ENCODE results near the gene PIK3C2B. TPM values are rescaled to one million over a fixed set of nuclear protein-coding genes. Genes with fewer than 3 reads are reported as not detected.

The PIK3C2B gene
- total and polyA plus RNA-seq, 2 donors from 2014 or later: 2.5 to 36.4 TPM

DNA sequence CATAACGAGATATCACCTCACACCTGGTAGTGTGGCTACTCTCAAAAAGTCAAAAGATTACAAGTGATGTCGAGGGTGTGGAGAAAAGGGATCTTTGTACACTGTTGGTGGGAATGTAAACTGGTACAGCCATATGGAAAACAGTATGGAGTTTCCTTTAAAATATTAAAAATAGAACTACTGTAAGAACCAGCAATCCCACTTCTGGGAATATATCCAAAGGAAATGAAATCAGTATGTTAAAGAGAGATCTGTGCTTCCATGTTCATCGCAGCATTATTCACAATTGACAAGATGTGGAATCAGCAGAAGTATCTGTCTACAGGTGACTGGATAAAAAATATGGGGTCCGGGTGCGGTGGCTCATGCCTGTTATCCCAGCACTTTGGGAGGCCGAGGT is 7.6 kb upstream of the PIK3C2B start:
- H3K9me3 ChIP-seq (ENCODE audit: control insufficient read depth in 2 of 3, insufficient read depth in 1 of 3, low read length in 3 of 3): no peaks in the 10 kb centered on the region
- H3K4me3 ChIP-seq (ENCODE audit: low read length in 3 of 3): no peak overlapping the region
- H3K27ac ChIP-seq (ENCODE audit: low read depth in 2 of 2, low read length in 2 of 2): no peak overlapping the region
- no peaks in the 10 kb centered on the region for H3K36me3 ChIP-seq (ENCODE audit: control insufficient read depth in 2 of 3, insufficient read depth in 3 of 3, low read length in 3 of 3)
- DNase-seq: no peak
- intact Hi-C loops (cut with DNase I): loop anchor here (5.0 kb wide), 1 partner anchor 70 kb away; no protein-coding TSS in a partner anchor
- peaks cover 0 to 5% (median 3%) of the 10 kb centered on the region in 3 donors for H3K4me1 ChIP-seq (ENCODE audit: control insufficient read depth in 2 of 3, insufficient read depth in 2 of 3, low read depth in 1 of 3, low read length in 3 of 3)
- FAIRE-seq: no peak
- H3K27me3 ChIP-seq (ENCODE audit: control insufficient read depth, insufficient read depth, low read length): no peaks in the 10 kb centered on the region
- TF ChIP-seq, protein P1, sequence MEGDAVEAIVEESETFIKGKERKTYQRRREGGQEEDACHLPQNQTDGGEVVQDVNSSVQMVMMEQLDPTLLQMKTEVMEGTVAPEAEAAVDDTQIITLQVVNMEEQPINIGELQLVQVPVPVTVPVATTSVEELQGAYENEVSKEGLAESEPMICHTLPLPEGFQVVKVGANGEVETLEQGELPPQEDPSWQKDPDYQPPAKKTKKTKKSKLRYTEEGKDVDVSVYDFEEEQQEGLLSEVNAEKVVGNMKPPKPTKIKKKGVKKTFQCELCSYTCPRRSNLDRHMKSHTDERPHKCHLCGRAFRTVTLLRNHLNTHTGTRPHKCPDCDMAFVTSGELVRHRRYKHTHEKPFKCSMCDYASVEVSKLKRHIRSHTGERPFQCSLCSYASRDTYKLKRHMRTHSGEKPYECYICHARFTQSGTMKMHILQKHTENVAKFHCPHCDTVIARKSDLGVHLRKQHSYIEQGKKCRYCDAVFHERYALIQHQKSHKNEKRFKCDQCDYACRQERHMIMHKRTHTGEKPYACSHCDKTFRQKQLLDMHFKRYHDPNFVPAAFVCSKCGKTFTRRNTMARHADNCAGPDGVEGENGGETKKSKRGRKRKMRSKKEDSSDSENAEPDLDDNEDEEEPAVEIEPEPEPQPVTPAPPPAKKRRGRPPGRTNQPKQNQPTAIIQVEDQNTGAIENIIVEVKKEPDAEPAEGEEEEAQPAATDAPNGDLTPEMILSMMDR (IDR thresholded peaks at IDR 0.05; ENCODE audit: borderline replicate concordance, extremely low read depth, insufficient read depth): no peak
- H3K9ac ChIP-seq (ENCODE audit: low read length in 3 of 3): no peak overlapping the region

DNA sequence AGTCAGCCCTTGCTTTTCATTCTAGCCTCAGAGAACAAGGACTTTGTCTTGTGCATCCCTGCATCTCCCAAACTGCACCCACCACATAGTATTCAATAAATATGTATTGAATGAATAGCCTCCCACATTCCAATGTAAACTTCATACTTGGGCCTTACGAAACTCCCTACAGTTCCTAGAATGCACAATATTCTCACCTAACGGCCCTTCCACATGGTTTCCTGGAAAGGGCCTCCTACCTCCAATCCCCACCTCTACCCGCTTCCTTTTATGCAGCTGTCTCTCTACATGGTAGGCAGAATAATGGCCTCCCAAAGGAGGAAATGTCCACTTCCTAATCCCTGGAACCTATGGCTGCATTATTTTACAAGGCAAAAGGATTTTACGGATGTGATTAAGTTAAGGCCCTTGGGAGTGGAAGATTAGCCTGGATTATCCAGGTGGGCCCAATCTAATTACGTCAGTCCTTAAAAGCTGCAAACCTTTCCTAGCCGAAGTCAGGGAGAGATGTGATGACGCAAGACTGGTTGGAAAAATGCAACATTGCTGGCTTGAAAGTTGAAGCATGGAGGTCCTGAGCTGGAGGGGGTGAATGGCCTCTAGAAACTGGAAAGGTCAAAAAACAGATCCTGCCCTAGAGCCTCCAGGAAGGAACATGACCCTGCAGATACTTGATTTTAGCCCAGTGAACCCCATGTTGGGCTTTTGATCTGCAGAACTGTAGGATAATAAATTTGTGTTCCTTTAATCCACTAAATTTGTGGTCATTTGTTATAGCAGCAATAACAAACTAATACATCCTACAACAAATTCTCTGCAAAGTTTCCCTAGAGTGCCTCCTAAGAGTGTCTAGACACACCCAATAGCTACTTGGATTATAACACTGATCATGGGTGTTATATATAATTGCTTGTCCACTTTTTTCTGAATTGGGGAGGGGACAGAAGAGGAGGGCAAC is 5.2 kb upstream of the PIK3C2B start:
- DNase-seq (no peak), FAIRE-seq (no peak)
- intact Hi-C loops (cut with DNase I): loop anchor here (5.0 kb wide), 2 partner anchors 52 to 67 kb away; no protein-coding TSS in a partner anchor
- Histone ChIP-seq H3K4me1 (ENCODE audit: control insufficient read depth in 2 of 3, insufficient read depth in 2 of 3, low read depth in 1 of 3, low read length in 3 of 3) (peaks cover 0 to 6% (median 3%) of the 10 kb centered on the region in 3 donors), H3K27me3 (ENCODE audit: control insufficient read depth, insufficient read depth, low read length) (no peaks in the 10 kb centered on the region), H3K9ac (ENCODE audit: low read length in 3 of 3) (no peak overlapping the region), H3K27ac (ENCODE audit: low read depth in 2 of 2, low read length in 2 of 2) (no peak overlapping the region), H3K36me3 (ENCODE audit: control insufficient read depth in 2 of 3, insufficient read depth in 3 of 3, low read length in 3 of 3) (no peaks in the 10 kb centered on the region), H3K9me3 (ENCODE audit: control insufficient read depth in 2 of 3, insufficient read depth in 1 of 3, low read length in 3 of 3) (no peaks in the 10 kb centered on the region), H3K4me3 (ENCODE audit: low read length in 3 of 3) (no peak overlapping the region)
- TF ChIP-seq, protein P1 (IDR thresholded peaks at IDR 0.05; ENCODE audit: borderline replicate concordance, extremely low read depth, insufficient read depth): no peak

DNA sequence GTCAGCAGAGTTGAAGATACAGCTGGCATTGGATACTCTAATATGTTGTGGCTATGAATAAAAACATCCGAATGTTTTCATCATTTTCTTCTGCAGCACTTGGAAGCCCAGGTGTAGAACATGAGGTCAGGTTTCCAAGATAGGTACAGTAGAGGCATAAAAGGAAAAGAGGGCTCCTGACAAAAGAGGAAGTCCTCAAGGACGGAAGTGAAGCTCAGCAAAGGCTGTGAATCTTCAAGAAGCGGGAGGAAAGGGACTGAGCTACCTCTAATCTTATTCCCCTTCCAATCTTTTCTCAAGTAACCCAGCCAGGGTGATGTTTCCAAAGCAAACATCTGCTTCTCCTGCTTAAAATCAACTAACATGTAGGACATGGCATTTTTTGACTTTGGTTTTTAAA is 4.4 kb upstream of the PIK3C2B start:
- Histone ChIP-seq H3K9me3 (ENCODE audit: control insufficient read depth in 2 of 3, insufficient read depth in 1 of 3, low read length in 3 of 3) (no peaks in the 10 kb centered on the region), H3K4me1 (ENCODE audit: control insufficient read depth in 2 of 3, insufficient read depth in 2 of 3, low read depth in 1 of 3, low read length in 3 of 3) (peaks cover 0 to 7% (median 3%) of the 10 kb centered on the region in 3 donors), H3K27ac (ENCODE audit: low read depth in 2 of 2, low read length in 2 of 2) (no peak overlapping the region), H3K4me3 (ENCODE audit: low read length in 3 of 3) (no peak overlapping the region), H3K9ac (ENCODE audit: low read length in 3 of 3) (no peak overlapping the region), H3K36me3 (ENCODE audit: control insufficient read depth in 2 of 3, insufficient read depth in 3 of 3, low read length in 3 of 3) (no peaks in the 10 kb centered on the region), H3K27me3 (ENCODE audit: control insufficient read depth, insufficient read depth, low read length) (no peaks in the 10 kb centered on the region)
- intact Hi-C loops (cut with DNase I): loop anchor here (5.0 kb wide), 1 partner anchor 52 kb away; no protein-coding TSS in a partner anchor
- DNase-seq (no peak), FAIRE-seq (no peak)
- TF ChIP-seq, protein P1 (IDR thresholded peaks at IDR 0.05; ENCODE audit: borderline replicate concordance, extremely low read depth, insufficient read depth): no peak
